Fibroblast of peridontal ligament (primary cell): ENCODE data around the gene MOB3A.

Source experiments
- DNase-seq: peaks from one replicate; pipeline ENCODE4 v3.0.0-alpha.2; 2010; ENCODE audit errors: extremely low read depth

Gene MOB3A

DNA sequence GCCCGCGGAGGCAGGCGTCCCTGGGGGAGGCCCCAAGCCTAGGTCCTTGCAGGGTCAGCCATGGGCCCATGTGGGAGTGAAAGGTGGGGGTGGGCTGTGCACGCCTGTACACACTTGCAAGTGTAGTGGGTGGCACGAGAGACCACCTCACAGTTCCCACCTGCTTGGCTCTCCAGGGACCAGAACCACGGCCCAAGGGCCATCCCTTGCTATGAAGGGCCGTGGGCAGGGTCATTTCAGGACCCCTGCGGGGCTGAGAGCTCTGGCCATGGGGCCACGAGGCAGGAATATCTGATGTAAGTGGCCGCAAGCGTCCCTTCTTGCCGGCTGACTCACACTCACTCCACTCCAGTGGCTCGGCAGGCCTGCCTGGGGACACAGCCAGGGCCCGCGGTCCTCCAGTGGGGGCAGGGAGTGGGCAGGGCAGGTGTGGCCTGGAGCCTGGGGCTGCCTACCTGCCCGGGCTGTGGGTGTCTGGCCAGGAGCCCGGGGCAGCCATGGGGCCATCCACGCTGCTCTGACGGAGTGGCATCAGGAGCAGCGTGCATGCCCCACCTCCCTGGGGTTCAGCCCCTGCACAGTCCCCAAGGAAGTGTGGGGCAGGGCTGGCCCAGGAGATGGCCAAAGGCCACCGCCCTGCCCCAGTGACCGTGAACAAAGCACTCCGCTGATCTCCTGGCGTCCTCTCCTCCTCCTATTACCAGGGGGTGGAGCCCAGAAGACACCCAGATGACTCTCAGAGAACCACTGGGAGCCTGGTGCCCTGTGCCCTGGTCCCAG is 36.5 kb downstream of the MOB3A start:
- peak; percentile 70 for DNase-seq

DNA sequence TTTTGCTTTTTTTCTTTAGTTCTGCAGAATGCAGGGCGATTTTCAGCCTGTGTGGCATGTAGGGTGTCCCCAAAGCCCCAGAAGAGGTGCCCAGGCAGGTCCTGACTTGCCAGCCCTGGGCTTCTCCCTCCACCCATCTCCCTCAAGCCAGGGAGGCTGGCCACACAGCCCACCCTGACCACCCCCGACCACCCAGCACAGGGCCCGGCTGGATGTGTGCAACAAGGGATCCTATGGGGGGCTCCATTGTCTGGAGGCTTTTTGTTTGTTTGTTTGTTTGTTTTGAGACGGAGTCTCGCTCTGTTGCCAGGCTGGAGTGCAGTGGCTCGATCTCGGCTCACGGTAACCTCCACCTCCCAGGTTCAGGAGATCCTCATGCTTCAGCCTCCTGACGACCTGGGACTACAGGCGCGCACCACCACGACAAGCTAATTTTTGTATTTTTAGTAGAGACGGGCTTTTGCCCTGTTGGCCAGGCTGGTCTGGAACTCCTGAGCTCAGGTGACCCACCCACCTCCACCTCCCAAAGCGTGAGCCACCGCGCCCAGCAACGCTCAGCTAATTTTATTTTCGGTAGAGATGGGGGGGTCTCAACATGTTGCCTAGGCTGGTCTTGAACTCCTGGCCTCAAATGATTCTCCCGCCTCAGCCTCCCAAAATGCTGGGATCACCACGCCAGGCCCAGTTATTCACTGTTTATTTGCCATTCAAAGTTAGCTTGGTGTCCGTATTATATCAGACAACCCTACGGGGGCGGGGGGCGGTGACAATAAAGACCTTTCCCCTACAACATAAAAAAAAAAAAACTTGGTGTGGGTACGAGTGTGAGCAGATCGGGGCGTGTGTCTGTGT is 37.3 kb downstream of the MOB3A start:
- DNase-seq = no peak

DNA sequence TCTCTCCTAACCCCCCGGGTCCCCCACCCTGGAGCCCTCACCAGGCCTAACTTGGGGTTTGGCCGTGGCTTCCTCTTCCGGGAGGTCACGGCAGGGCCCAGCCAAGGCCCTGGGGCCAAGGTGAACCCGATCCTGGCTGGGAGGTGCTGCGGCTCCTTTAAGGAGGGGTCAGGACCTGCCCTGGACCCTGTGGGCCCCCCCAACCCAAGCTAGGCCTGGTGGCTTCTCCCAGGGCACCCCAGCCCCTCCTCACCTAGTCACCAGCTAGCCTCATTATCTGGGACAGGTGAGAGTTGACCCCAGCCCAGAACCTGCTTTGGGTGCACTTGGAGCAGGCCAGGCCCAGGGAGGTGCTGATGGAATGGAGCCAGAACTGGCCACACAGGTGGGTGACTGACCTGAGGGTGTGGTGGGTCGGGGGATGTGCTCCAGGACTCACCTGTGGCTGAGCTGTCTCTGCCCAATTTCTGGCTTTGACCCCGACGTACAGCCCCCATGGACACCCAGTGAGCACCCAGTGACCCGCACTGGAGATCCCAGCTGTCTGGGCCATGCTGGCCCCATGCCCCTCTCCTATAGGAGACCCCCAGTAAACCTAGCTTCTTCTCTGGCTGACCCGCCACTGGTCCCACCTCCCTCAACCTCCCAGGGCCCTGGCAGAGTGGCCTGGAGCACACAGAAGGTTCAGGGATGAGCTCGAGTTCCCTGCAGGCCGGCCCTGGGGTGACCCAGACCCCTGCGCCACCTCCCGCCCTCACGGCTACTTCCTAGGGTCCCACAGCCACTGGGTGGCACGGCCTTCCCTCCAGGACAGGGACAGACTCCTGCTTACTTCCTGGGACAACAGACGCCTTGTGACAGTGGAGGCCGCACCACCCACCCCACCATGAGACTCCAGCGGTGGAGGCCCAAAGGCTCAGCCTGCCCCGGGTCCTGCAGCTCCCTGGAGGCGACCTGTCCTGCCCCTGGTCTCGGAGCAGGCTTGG is 38.3 kb downstream of the MOB3A start:
- DNase-seq = no peak

DNA sequence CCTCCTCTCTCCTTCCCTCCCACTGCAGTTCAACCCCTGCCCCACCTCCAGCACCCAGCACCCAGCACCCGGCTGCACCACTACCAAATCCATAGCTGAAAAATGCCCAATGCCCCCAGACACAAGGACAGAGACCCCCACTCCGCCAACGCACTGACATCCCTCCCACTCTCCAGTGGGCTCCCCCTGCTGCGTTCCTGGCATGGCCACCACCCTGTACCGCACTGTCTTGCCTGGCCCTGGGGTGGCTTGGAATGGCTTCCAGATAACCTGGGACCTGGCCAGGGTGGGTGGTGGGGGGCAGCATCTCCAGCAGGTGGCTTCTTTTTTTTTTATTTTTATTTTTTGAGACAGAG is 39.3 kb downstream of the MOB3A start:
- no peak for DNase-seq

DNA sequence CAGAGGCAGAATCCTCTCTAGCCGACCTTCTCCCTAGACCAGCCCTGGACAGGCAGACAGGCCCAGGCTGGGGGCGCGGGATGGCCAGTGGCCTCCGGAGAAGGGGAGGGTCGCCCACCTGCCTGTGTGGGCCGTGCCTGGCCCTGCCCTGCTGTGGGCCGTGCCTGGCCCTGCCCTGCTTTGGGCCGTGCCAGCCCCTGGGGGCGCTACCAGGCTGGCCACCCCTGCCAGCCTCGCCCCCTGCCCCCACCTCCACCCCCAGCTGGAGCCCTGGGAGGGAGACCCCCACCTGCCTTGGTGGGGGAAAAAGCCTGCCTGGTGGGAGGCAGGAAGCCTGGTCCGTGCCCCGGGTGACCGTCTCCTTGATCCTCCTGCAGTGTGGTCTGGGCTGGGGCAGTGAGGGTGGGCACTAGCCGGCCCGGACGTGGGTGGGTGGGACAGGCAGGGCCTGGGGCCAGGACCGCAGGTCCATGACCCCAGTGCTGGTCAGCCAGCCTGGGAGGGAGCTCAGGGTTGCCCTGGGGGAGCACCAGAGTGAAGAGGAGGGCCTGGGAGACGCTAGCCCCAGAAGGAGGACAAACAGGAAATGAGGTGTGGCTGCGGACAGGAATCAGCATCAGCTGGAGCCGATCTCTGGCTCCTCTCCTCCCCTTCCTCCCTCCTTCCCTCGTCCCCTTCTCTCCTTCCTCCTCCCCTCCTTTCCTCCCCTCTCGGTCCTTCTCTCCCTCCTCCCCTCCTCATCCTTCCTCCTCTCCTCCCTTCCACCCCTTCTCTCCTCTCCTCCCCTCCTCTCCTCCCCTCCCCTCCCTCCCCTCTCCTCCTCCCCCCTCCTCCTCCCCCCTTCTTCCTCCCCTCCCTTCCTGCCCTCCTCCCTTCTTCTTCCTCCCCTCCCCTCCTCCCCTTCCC is 39.9 kb downstream of the MOB3A start:
- DNase-seq = peak; percentile 70

DNA sequence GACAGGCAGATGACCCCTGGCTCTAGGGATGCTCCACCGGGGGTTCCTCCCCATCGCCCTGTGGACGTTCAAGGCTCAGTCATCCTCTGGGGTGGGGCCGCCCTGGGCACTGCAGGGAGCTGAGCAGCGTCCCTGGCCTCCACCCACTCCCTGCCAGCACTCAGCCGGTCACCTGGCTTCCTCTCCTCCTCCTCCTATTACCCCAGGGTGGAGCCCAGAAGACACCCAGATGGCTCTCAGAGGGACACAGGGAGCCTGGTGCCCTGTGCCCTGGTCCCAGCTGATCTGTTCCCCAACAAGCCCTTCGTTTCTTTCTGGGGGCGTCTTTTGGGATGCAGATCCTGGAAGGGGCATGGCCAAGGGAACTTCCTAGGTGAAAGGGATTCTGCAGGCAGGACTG is 41.4 kb downstream of the MOB3A start:
- DNase-seq = no peak

DNA sequence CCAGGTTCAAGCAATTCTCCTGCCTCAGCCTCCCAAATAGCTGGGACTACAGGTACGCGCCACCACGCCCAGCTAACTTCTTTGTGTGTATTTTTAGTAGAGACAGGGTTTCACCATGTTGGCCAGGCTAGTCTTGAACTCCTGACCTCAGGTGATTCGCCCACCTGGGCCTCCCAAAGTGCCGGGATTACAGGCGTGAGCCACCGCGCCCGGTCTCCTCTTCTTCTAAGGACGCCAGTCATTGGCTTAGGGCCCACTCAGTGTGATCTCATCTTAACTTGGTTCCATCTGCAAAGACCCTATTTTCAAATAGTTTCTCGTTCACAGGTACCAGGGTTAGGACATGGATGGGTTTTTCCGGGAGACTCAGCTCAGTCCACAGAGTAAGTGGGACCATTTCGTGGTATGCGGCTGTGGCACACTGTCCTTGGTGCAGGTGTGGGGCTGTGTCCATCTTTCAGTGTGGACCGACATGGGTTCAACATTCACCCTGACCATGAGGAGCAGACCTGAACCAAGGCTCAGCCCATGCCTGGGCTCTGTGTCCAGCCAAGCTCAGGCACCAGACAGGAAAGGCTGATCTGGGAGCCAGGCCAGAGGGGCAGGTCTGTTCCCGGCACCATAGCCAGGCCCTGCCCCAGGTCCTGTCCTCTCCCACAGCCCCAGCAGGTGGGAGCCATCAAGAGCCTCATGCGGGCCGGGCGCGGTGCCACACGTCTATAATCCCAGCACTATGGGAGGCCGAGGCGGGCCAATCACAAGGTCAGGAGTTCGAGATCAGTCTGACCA is 42.3 kb downstream of the MOB3A start:
- DNase-seq = no peak

DNA sequence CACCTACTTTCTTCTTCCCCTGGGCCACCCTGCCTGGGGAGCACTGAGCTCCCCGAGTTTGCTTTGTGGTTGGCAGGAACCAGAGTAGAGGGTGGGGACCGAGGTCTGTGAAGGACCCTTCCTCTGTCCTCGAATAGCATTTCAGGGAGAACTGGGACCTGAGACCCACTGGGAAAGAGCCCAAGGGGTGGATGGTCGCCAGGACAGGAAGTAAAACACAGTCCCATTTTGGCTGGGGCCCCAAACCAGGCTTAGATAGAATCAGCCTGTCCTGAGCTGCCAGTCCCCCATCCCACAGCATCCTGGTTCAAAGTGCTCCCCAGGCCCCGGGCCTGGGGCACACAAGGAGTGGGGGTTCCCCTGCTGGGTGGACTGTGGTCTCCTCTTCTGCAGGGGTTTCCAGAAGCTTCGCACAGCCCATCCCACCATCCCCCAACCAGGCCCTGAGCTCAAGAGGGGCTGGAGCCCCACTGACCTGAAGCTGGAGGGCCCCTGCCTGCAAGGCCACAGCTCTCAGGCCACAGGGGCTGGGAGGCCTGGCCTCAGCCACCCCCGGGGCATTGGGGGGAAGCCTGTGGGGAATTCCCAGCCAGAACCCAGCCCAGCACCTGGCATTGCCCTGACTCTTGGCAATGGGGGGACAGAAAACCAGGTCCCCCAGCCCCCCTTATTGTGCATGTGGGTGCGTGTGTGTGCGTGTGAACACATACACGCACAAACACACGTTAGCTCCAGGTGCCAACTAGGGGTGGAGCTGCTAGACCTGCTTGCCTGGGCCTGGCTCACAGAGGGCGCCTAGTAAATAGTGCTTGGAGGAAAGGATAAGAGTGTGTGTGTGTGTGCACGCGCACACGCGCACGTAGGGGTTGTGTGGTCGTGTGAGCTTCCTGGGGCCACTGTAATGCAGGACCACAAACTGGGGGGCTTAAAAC is 44.1 kb downstream of the MOB3A start:
- DNase-seq = no peak

DNA sequence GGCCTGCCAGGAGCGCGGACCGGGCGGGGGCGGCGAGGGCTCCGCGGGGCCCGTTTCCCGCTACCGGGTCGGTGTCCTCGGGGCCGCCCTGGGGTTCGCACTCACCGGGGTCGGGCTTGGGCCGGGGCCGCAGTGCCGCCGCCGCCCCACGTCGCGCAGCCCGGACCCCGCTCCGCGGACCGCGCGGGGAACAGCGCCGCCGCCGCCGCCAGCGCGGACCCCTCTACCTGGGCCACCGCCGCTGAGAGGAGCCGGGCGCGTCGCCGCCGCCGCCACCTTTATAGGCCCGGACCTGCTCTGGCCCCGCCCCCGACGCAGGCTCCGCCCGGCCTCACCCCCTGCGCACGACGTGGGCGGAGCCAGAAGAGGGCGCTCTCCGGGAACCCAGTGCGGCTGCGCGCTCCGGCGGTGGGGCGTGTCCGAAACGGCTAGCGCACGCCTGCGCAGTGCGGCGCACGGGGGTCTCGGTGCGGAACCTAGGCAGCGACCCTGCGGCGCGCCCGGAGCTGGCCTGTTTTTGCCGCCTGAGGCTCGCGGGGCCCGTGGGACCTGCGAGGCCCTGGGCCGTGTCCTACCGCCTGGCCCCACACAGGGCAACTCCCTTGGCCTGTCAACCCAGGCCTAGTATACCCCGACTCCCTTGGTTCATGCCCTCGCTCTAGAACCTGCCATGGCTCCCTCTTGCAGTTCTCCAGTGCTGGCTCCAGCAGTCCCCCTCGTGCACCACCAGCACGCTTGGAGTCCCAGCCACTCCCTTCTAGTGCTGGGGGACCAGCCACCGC is 44.9 kb downstream of the MOB3A start, which contains the start of gene MKNK2:
Gene MKNK2 (minus strand): TSS at position 254 of the 782 bp plus-strand sequence. CDS start 393 bp downstream, outside the sequence.
- DNase-seq = peak; percentile 81

DNA sequence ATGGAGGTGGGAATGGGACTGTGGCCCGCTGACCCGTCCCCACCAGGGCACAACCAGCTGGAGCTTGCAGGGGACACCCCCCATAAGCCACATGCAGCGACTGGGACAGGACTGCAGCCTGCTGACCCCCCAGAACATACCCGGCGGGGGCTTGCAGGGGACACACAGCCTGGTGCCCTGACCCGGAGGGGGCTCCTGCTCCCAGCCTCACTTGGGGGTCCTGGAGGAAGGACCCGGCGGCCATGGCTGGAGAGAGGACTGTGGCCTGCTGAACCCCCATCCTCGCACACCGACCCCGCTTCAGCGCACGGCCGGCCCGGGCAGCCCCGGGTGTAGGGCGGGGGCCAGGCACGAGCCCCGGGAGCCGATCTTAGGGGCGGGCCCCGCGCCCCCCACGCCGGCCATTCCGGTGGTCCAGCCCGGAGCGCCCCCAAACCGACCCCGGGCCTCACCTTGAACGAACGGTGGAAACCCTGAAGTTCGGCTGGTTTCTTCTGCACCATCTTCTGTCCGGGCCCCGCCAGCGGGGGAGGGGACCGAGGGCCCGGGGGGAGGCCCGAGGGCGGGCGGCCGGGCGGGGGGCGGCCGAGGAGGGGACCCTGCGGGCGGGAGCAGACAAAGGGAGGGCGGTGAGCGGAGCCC is 45.7 kb downstream of the MOB3A start:
- no peak for DNase-seq

DNA sequence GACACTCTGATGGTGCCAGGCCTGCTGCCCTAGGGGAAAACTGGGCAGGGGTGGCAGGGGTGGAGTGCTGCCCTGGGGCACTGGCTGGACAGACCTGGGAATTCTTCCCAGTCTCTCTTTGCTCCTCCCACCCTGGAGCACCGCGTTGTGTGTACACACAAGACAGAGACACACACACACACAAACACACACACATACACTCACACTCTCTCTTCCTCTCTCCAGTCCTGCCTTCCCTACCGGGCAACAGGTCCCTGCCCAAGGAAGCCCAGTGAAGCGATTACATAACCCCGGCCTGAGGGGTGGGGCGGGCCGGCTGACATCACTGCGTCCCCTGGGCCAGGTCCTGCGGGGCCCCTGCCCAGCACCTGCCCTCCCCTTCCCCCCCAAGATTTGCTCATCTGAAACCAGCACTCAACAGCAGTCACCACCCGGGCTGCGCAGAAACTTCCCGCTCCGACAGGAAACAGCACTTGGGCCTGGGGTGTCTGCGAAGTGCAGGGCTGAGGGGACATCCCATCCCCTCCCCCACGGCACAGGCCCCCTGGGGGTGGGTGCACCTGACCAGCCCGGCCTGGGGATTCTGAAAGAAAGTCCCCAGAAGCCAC is 46.3 kb downstream of the MOB3A start:
- peak; percentile 62 for DNase-seq

DNA sequence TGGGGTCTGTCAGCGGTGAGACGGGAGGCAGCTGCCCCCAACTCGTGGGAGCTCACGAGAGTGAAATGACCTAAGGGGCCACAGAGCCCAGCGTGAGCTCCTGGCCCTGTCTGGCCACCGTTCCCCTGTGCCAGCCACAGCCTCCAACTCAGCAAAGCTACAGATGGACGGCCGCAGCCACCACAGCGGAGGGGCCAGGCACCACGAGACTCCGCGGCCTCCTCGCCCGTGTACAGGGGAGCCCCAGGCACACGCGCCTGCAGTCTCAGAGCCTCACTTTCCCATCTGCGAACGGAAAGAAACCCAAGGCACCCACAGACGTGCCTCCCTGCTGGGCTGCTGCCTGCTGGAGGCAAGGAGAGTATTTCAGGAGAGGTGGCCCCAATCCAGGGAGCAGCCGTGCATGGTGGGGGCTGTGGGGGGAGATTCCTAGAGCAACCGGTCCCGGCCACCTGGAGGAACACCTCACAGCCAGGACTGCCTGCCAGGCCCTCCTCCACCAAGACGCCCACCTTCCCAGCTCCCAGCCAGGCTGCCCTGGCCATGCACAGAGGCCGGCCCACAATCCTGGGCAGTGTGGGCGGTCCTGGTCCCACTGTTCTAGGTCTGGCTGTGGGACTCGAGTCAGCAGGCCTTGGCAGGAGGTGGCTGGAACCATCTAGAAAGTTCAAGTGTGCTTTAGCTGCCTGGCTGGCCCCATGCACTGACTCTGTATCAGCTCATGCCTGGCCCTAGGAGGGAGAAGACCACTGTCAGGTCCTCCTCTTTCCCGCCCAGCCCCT is 47.0 kb downstream of the MOB3A start:
- no peak for DNase-seq

DNA sequence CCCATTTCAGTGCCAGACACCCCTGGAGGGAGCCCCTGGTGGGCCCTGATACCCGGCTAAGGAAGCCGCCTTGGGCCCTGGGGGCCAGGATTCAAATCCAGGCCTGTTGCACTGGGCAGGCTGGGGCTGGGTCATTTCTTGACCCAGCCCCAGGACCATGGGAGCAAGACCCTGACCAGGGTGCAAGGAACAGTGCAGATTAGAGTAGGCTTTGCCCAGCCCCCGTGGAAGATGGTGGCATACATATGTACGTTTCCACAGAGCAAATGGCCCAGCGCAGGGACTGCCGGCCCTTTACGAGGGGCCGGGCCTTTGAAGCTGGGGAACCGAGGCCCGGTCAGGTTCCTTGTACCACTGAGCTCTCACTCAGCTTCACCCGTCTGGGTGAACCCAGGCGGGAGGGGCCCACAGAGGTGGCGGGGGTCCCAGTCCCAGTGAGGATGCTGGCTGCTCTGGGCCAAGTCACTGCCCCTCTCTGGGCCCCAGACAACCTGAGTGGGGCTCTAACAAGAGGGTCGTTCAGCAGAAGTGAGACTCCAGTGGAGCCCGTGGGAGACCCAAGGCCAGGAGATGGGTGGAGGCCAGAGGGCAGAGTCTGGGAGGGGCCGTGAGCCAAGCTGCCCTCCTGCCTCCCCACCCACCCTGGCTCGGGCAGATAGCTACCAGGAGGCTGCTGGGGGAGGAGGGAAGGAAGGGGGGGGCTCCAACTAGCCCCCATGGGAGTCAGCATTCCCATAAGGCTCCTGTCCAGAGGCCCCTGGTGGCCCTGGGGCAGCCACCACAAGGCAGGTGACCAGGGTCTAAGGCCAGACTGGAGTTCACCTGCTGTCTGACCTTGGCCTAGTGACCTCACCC is 47.8 kb downstream of the MOB3A start:
- DNase-seq = no peak

DNA sequence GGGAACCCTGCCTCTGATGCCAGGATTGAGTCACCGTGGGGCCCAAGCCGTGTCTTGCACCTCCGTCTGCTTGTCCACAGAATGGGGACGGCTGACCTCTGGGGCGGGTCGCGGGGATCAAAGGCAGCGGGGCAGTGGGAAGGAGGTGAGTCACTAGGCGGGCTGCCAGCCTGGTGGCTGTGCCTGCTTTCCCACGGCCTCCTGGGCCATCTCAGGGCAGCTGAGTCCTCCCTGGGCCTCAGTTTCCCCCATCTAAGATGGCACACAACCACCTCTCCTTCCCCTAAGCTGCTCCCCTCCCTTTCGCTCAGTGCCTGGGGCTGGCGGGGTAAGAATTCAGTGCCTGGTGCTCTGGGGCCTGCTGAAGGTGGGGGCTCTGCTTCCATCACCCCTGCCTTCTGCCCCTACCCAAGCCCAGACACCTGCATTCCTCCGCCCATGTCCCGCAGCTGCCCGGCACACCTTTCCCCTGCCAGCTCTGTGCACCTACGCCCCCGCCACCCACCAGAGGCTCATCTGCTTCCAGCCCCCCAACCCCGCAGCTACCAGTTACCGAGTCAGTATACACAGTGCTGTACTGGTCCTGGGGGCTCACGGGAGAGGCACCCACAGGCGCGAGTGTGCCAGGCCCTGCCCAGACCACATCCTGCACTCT is 48.5 kb downstream of the MOB3A start:
- DNase-seq = no peak

DNA sequence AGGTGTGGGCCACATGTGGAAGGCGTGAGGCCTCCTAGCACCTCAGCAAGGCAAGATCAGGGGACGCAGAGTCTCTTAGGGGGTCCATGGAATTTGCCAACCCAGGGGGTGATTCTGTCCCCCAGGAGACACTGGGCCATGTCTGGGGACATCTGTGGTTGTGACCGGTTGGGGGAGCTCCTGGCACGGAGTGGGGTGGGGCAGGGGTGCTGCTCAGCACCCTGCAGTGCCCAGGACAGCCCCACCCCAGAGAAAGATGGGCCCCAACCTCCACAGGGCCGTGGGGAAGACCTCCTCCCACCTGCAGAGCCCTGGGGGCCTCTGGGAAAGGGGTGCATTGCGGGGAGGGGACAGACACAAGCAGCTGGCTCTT is 49.1 kb downstream of the MOB3A start:
- DNase-seq = no peak
